HCT116 (cell line): Measurements from ENCODE around the gene TCP1. TPM values are rescaled to one million over a fixed set of nuclear protein-coding genes. Genes with fewer than 3 reads are reported as not detected.
A peak's percentile ranks its signal among the peaks of the same experiment; 100 is the strongest.

ENCODE experiments used
- ATAC-seq: fragments of 200-7000 bp; cut with Tn5 transposase; 2 replicates; pipeline ENCODE4 v1.9.1; 2020; ENCODE audit warnings: mild to moderate bottlenecking, moderate library complexity
- BruUV-seq: library from RNA; stranded (reverse); fragments of 400-500 nt; replicated peaks from 2 replicates; lab custom pipeline; 2021; lab: Mats Ljungman, UMichigan
- CTCF ChIA-PET: fragments of 300-600 bp; sonication (Branson Sonifier 250); formaldehyde crosslinking; loops from one replicate; lab custom pipeline; 2021; ENCODE audit warnings: antibody characterized with exemption; lab: Charles Lee
- POLR2A ChIA-PET: fragments of 300-600, 350-600 bp; sonication (Branson Sonifier 250); formaldehyde crosslinking; loops from one replicate; lab custom pipeline; 2021; ENCODE audit warnings: antibody characterized with exemption; lab: Charles Lee
- RAD21 ChIA-PET, 2 experiments: fragments of 300-600 bp; sonication (Branson Sonifier 250); formaldehyde crosslinking; loops; one replicate each; lab custom pipeline; 2023; ENCODE audit warnings: low total read pairs in 2 of 2; ENCODE audit not compliant: uncharacterized antibody in 2 of 2, unreplicated experiment in 2 of 2, low non-redundant PET in 1 of 2; lab: Charles Lee
- DNase-seq: peaks from one replicate; pipeline ENCODE4 v3.0.0-alpha.2; 2010; ENCODE audit warnings: low read depth, low spot score
- H2AFZ ChIP-seq: fragments of 200-600 bp; shearing (Covaris generic), sonication (generic); 2 replicates; pipeline ENCODE4 v1.6.1; 2017; ENCODE audit warnings: low read depth, mixed run types, mixed read lengths, antibody characterized with exemption, low read length; ENCODE audit not compliant: poor library complexity, severe bottlenecking
- H3K27ac ChIP-seq: 2 replicates; pipeline ENCODE4 v1.5.1; 2012; ENCODE audit warnings: low read depth, low read length
- H3K27me3 ChIP-seq: fragments of 200-600 bp; sonication (generic); 2 replicates; pipeline ENCODE4 v1.6.1; 2016; ENCODE audit warnings: mixed run types, low read length, mixed read lengths; ENCODE audit not compliant: insufficient read depth
- H3K36me3 ChIP-seq, 2 experiments: fragments of 200-500 bp in 1 of 2; fragments of 200-600 bp in 1 of 2; sonication (Bioruptor generic) in 1 of 2; sonication (generic) in 1 of 2; 2 replicates each; pipeline versions ENCODE4 v1.5.1 to v1.6.1; 2014 to 2016; ENCODE audit warnings: low read length in 2 of 2, inconsistent platforms in 1 of 2, mixed read lengths in 1 of 2, mixed run types in 1 of 2; ENCODE audit not compliant: insufficient read depth in 2 of 2, control insufficient read depth in 1 of 2
- H3K4me1 ChIP-seq, 2 experiments: fragments of 200-600 bp in 1 of 2; sonication (generic) in 1 of 2; 2 replicates each; pipeline versions ENCODE4 v1.5.1 to v1.6.1; 2012 to 2017; ENCODE audit warnings: low read length in 2 of 2, inconsistent platforms in 1 of 2, mild to moderate bottlenecking in 1 of 2, mixed read lengths in 1 of 2, mixed run types in 1 of 2, moderate library complexity in 1 of 2; ENCODE audit not compliant: insufficient read depth in 2 of 2, control insufficient read depth in 1 of 2
- H3K4me2 ChIP-seq: fragments of 200-600 bp; sonication (generic); 2 replicates; pipeline ENCODE4 v1.6.1; 2017; ENCODE audit warnings: mixed run types, low read length, mixed read lengths
- H3K4me3 ChIP-seq, 2 experiments: fragments of 200-600 bp in 1 of 2; sonication (generic) in 1 of 2; replicated peaks in 1 of 2; 2 replicates each; pipeline ENCODE4 v1.5.1; 2011 to 2016; ENCODE audit warnings: low read length in 2 of 2, control low read depth in 1 of 2, low read depth in 1 of 2, mild to moderate bottlenecking in 1 of 2, mixed read lengths in 1 of 2, mixed run types in 1 of 2
- H3K79me2 ChIP-seq: fragments of 200-600 bp; sonication (generic); 2 replicates; pipeline ENCODE4 v1.6.1; 2017; ENCODE audit warnings: mild to moderate bottlenecking, mixed run types, low read length, moderate library complexity, mixed read lengths; ENCODE audit not compliant: insufficient read depth
- H3K9ac ChIP-seq: fragments of 200-600 bp; sonication (generic); 2 replicates; pipeline ENCODE4 v1.6.1; 2016; ENCODE audit warnings: low read length, mixed read lengths
- H3K9me2 ChIP-seq: fragments of 200-600 bp; sonication (generic), shearing (Covaris generic); 2 replicates; pipeline ENCODE4 v1.6.1; 2017; ENCODE audit warnings: mixed run types, mild to moderate bottlenecking, moderate library complexity; ENCODE audit not compliant: insufficient read depth
- H3K9me3 ChIP-seq, 2 experiments: fragments of 200-500 bp in 1 of 2; fragments of 200-600 bp in 1 of 2; sonication (Bioruptor generic) in 1 of 2; sonication (generic) in 1 of 2; 2 replicates each; pipeline ENCODE4 v1.6.1; 2014 to 2017; ENCODE audit warnings: low read length in 2 of 2, mixed read lengths in 2 of 2, inconsistent platforms in 1 of 2, low read depth in 1 of 2, mild to moderate bottlenecking in 1 of 2, mixed run types in 1 of 2, moderate library complexity in 1 of 2; ENCODE audit not compliant: control insufficient read depth in 1 of 2, insufficient read depth in 1 of 2
- H4K20me1 ChIP-seq: fragments of 200-600 bp; sonication (generic), shearing (Covaris generic); 2 replicates; pipeline ENCODE4 v1.6.1; 2017; ENCODE audit warnings: mixed run types, mild to moderate bottlenecking, moderate library complexity; ENCODE audit not compliant: insufficient read depth
- CBX3 ChIP-seq: IDR thresholded peaks from 2 replicates; pipeline ENCODE4 v1.6.1; 2012; ENCODE audit warnings: low read depth
- SIN3A ChIP-seq: IDR thresholded peaks from 2 replicates; pipeline ENCODE4 v1.6.1; 2012; ENCODE audit warnings: low read depth
- SRF ChIP-seq: IDR thresholded peaks from 2 replicates; pipeline ENCODE4 v1.6.1; 2012; ENCODE audit warnings: low read depth
- intact Hi-C: fragments of 100-400 bp; cut with micrococcal nuclease; formaldehyde crosslinking; loops from 2 replicates; pipeline ENCODE4 v1.10.0; 2022
- total RNA-seq: library from RNA; stranded (reverse); gene quantifications from one replicate; pipeline ENCODE4 v1.2.1, GENCODE V29; 2021; ENCODE audit not compliant: unreplicated experiment
- TF ChIP-seq, protein P1 (sequence below): IDR thresholded peaks from 2 replicates; pipeline ENCODE4 v1.6.1; 2012; ENCODE audit warnings: low read depth
- TF ChIP-seq, protein P2 (sequence below): IDR thresholded peaks from 2 replicates; pipeline ENCODE4 v1.6.1; 2011; ENCODE audit warnings: mild to moderate bottlenecking, low read length, moderate library complexity; ENCODE audit not compliant: insufficient replicate concordance; ENCODE audit errors: extremely low read depth

Gene TCP1
- total RNA-seq, 1 experiment from 2014 or later = 447 TPM

DNA sequence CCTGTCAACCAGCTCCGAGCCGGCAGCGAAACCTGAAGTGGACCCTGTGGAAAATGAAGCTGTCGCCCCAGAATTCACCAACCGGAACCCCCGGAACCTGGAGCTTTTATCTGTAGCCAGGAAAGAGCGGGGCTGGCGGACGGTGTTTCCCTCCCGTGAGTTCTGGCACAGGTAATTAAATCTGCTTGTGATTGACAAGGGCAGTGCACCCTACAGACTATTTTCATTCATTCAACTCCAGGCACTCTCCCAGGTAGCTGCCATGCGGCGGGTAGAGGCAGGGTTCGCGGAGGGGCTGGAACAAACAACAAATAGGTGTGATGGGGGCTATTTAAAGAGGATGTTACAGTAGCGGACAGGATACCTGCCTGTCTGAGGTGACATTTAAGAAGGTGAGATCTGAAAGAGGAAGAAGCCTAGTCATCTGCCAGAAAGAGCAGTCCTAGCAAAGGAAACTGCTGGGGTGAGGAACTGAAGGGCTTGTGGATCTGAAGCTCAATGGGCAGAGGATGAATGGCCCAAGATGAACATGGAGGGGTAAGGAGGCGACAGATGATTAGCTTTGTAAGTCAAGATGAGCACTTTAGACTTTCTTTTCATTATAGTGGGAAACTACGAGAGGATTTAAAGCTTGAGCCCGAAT, 1.7 kb upstream of the TCP1 start:
- Histone ChIP-seq H3K4me2 (peak overlapping the region; percentile 89), H3K9me2 (no peaks in the 10 kb centered on the region), H3K27ac (peak overlapping the region; percentile 88), H4K20me1 (peaks cover 20% of the 10 kb centered on the region; the same call in 1 of the 2 replicates), H3K9me3 (no peaks in the 10 kb centered on the region), H3K36me3 (peaks cover 30 to 43% of the 10 kb centered on the region in 2 experiments), H3K27me3 (no peaks in the 10 kb centered on the region), H2AFZ (no peak overlapping the region), H3K9ac (peak overlapping the region; percentile 92), H3K79me2 (peaks cover 89% of the 10 kb centered on the region), H3K4me1 (peaks cover 11 to 20% of the 10 kb centered on the region in 2 experiments; a peak in 3 of 4 replicates), H3K4me3 (peak overlapping the region; percentile 92 to 97)
- ATAC-seq (no peak), DNase-seq (no peak)
- TF ChIP-seq SIN3A (0 out of 2 replicates have a peak, but pooled peaks have one; percentile 4), CBX3 (no peak), SRF (no peak)
- TF ChIP-seq, protein P1, sequence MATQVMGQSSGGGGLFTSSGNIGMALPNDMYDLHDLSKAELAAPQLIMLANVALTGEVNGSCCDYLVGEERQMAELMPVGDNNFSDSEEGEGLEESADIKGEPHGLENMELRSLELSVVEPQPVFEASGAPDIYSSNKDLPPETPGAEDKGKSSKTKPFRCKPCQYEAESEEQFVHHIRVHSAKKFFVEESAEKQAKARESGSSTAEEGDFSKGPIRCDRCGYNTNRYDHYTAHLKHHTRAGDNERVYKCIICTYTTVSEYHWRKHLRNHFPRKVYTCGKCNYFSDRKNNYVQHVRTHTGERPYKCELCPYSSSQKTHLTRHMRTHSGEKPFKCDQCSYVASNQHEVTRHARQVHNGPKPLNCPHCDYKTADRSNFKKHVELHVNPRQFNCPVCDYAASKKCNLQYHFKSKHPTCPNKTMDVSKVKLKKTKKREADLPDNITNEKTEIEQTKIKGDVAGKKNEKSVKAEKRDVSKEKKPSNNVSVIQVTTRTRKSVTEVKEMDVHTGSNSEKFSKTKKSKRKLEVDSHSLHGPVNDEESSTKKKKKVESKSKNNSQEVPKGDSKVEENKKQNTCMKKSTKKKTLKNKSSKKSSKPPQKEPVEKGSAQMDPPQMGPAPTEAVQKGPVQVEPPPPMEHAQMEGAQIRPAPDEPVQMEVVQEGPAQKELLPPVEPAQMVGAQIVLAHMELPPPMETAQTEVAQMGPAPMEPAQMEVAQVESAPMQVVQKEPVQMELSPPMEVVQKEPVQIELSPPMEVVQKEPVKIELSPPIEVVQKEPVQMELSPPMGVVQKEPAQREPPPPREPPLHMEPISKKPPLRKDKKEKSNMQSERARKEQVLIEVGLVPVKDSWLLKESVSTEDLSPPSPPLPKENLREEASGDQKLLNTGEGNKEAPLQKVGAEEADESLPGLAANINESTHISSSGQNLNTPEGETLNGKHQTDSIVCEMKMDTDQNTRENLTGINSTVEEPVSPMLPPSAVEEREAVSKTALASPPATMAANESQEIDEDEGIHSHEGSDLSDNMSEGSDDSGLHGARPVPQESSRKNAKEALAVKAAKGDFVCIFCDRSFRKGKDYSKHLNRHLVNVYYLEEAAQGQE = no peak
- TF ChIP-seq, protein P2, sequence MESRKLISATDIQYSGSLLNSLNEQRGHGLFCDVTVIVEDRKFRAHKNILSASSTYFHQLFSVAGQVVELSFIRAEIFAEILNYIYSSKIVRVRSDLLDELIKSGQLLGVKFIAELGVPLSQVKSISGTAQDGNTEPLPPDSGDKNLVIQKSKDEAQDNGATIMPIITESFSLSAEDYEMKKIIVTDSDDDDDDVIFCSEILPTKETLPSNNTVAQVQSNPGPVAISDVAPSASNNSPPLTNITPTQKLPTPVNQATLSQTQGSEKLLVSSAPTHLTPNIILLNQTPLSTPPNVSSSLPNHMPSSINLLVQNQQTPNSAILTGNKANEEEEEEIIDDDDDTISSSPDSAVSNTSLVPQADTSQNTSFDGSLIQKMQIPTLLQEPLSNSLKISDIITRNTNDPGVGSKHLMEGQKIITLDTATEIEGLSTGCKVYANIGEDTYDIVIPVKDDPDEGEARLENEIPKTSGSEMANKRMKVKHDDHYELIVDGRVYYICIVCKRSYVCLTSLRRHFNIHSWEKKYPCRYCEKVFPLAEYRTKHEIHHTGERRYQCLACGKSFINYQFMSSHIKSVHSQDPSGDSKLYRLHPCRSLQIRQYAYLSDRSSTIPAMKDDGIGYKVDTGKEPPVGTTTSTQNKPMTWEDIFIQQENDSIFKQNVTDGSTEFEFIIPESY = no peak
- BruUV-seq = no TSS peak
- intact Hi-C loops = no loop called here
- CTCF ChIA-PET = interaction anchor here (1.6 kb wide), 1 partner anchor 72 kb away, joined by 4 read pairs; no protein-coding TSS in a partner anchor
- POLR2A ChIA-PET = interaction anchor here (1.8 to 2.0 kb wide), 2 partner anchors 19 to 30 kb away, joined by 6 to 11 read pairs; partner anchors contain the start of gene ACAT2
- RAD21 ChIA-PET = no interaction called here
